Raji (cell line): ENCODE measurements around the gene AFAP1.

Experiments
- POLR2A ChIP-seq: IDR thresholded peaks from 2 replicates; pipeline ENCODE4 v1.6.1; 2011; ENCODE audit warnings: low read depth, low read length, control low read depth; ENCODE audit not compliant: insufficient read depth

The AFAP1 gene

GRCh38 chr4:7787681-7788141, 151.9 kb downstream of the AFAP1 start:
- no peak for TF ChIP-seq POLR2A

- TF ChIP-seq POLR2A = no peak
Observed at GRCh38 chr4:7787067-7787466, 152.6 kb downstream of the AFAP1 start.

GRCh38 chr4:7786517-7786916, 153.1 kb downstream of the AFAP1 start:
- TF ChIP-seq POLR2A = no peak

GRCh38 chr4:7786040-7786439, 153.6 kb downstream of the AFAP1 start:
- TF ChIP-seq POLR2A = no peak

- no peak for TF ChIP-seq POLR2A
Observed at GRCh38 chr4:7785017-7785416, 154.6 kb downstream of the AFAP1 start.

- TF ChIP-seq POLR2A = no peak
Observed at GRCh38 chr4:7784131-7784870, 155.4 kb downstream of the AFAP1 start.

GRCh38 chr4:7783541-7783940, 156.1 kb downstream of the AFAP1 start:
- TF ChIP-seq POLR2A = no peak

GRCh38 chr4:7782783-7783182, 156.9 kb downstream of the AFAP1 start:
- TF ChIP-seq POLR2A = no peak

- TF ChIP-seq POLR2A = no peak
Observed at GRCh38 chr4:7781993-7782392, 157.7 kb downstream of the AFAP1 start.

GRCh38 chr4:7781366-7781765, 158.3 kb downstream of the AFAP1 start:
- TF ChIP-seq POLR2A = no peak

GRCh38 chr4:7780751-7781348, 158.8 kb downstream of the AFAP1 start:
- no peak for TF ChIP-seq POLR2A

- TF ChIP-seq POLR2A = no peak
Observed at GRCh38 chr4:7779432-7779768, 160.3 kb downstream of the AFAP1 start.

- no peak for TF ChIP-seq POLR2A
Observed at GRCh38 chr4:7778510-7779431, 160.9 kb downstream of the AFAP1 start.

GRCh38 chr4:7777871-7778509, 161.7 kb downstream of the AFAP1 start:
- TF ChIP-seq POLR2A = no peak

- no peak for TF ChIP-seq POLR2A
Observed at GRCh38 chr4:7777017-7777710, 162.5 kb downstream of the AFAP1 start.

- no peak for TF ChIP-seq POLR2A
Observed at GRCh38 chr4:7775396-7775795, 164.3 kb downstream of the AFAP1 start.
